Endothelial cell of umbilical vein (primary cell): ENCODE measurements around the gene OGT. TPM values are rescaled to one million over a fixed set of nuclear protein-coding genes. Genes with fewer than 3 reads are reported as not detected.
A peak's percentile ranks its signal among the peaks of the same experiment; 100 is the strongest.

Experiments used
- BruUV-seq: library from RNA; stranded (reverse); fragments of 400-500 nt; replicated peaks from 2 replicates; lab custom pipeline; 2021; lab: Mats Ljungman, UMichigan
- CTCF ChIA-PET: fragments of 300-600, 350-600 bp; sonication (Branson Sonifier 250); formaldehyde crosslinking; loops from one replicate; lab custom pipeline; 2021; ENCODE audit warnings: antibody characterized with exemption, inconsistent platforms; lab: Charles Lee
- POLR2A ChIA-PET: fragments of 300-600, 350-600 bp; sonication (Branson Sonifier 250); formaldehyde crosslinking; loops from one replicate; lab custom pipeline; 2021; ENCODE audit warnings: antibody characterized with exemption, inconsistent platforms; lab: Charles Lee
- DNase-seq: peaks from one replicate; pipeline ENCODE4 v3.0.0-alpha.2; 2011; ENCODE audit warnings: low read depth, low spot score
- FAIRE-seq: peaks from 2 replicates; lab custom pipeline; 2011; peaks lifted over from hg19 to GRCh38; lab: Jason Lieb, UNC
- H2AFZ ChIP-seq: 2 replicates; pipeline ENCODE4 v1.6.0; 2012; ENCODE audit warnings: low read depth, low read length, control low read depth, inconsistent platforms
- H3K27ac ChIP-seq: 2 replicates; pipeline ENCODE4 v1.5.1; 2011; ENCODE audit warnings: low read depth, mild to moderate bottlenecking, control low read depth, low read length, moderate library complexity; ENCODE audit not compliant: insufficient read depth
- H3K27me3 ChIP-seq, 2 experiments: 2 replicates each; pipeline versions ENCODE4 v1.6.0 to v1.6.1; 2011; ENCODE audit warnings: low read length in 2 of 2, mixed read lengths in 1 of 2; ENCODE audit not compliant: control insufficient read depth in 2 of 2, insufficient read depth in 2 of 2
- H3K36me3 ChIP-seq, 2 experiments: 2 replicates in 1 of 2; 3 replicates in 1 of 2; pipeline ENCODE4 v1.5.1; 2011; ENCODE audit warnings: low read length in 2 of 2, mild to moderate bottlenecking in 1 of 2, moderate library complexity in 1 of 2; ENCODE audit not compliant: control insufficient read depth in 2 of 2, insufficient read depth in 2 of 2; ENCODE audit errors: extremely low read depth in 1 of 2
- H3K4me1 ChIP-seq: 3 replicates; pipeline ENCODE4 v1.5.1; 2011; ENCODE audit warnings: mild to moderate bottlenecking, low read length; ENCODE audit not compliant: control insufficient read depth, insufficient read depth; ENCODE audit errors: extremely low read depth
- H3K4me2 ChIP-seq: 2 replicates; pipeline ENCODE4 v1.6.1; 2011; ENCODE audit warnings: low read length, control low read depth, mixed read lengths; ENCODE audit not compliant: insufficient read depth
- H3K4me3 ChIP-seq, 3 experiments: fragments of 200-600 bp in 1 of 3; sonication (generic), shearing (Covaris generic) in 1 of 3; replicated peaks in 1 of 3; 2 replicates each; pipeline ENCODE4 v1.5.1; 2011 to 2016; ENCODE audit warnings: control low read depth in 3 of 3, low read length in 3 of 3, mild to moderate bottlenecking in 2 of 3, inconsistent platforms in 1 of 3, low read depth in 1 of 3, moderate library complexity in 1 of 3; ENCODE audit not compliant: insufficient read depth in 1 of 3
- H3K79me2 ChIP-seq: 2 replicates; pipeline ENCODE4 v1.6.0; 2012; ENCODE audit warnings: low read length, inconsistent platforms; ENCODE audit not compliant: control insufficient read depth, insufficient read depth
- H3K9ac ChIP-seq: replicated peaks from 2 replicates; pipeline ENCODE3; 2011; ENCODE audit warnings: low read length, control low read depth; ENCODE audit not compliant: insufficient read depth; ENCODE audit errors: extremely low read depth
- H3K9me1 ChIP-seq: replicated peaks from 3 replicates; pipeline ENCODE4 v1.6.0; 2011; ENCODE audit warnings: mild to moderate bottlenecking, low read length; ENCODE audit not compliant: control insufficient read depth, insufficient read depth; ENCODE audit errors: extremely low read depth
- H3K9me3 ChIP-seq: replicated peaks from 2 replicates; pipeline ENCODE4 v1.5.1; 2012; ENCODE audit warnings: low read length, inconsistent platforms; ENCODE audit not compliant: control insufficient read depth, insufficient read depth
- H4K20me1 ChIP-seq: replicated peaks from 2 replicates; pipeline ENCODE3; 2011; ENCODE audit warnings: mild to moderate bottlenecking, low read length; ENCODE audit not compliant: control insufficient read depth, insufficient read depth; ENCODE audit errors: extremely low read depth
- CTCF ChIP-seq, 2 donors: IDR thresholded peaks; 1 replicate in 1 of 2; 2 replicates in 1 of 2; pipeline ENCODE4 v1.5.1; 2011; ENCODE audit warnings: low read length in 2 of 2, mild to moderate bottlenecking in 2 of 2, moderate library complexity in 2 of 2, control low read depth in 1 of 2, inconsistent platforms in 1 of 2, low read depth in 1 of 2; ENCODE audit not compliant: insufficient read depth in 1 of 2; ENCODE audit errors: extremely low read depth in 1 of 2
- EZH2 ChIP-seq: IDR thresholded peaks from 2 replicates; pipeline ENCODE4 v1.6.1; 2012; ENCODE audit warnings: borderline replicate concordance, low read depth, mild to moderate bottlenecking, moderate library complexity, low read length, inconsistent platforms; ENCODE audit not compliant: severe bottlenecking
- FOS ChIP-seq: IDR thresholded peaks from 2 replicates; pipeline ENCODE4 v1.6.1; 2011; ENCODE audit warnings: mild to moderate bottlenecking, low read length, moderate library complexity, borderline replicate concordance; ENCODE audit not compliant: insufficient read depth
- GATA2 ChIP-seq: IDR thresholded peaks from 2 replicates; pipeline ENCODE4 v1.7.0; 2011; ENCODE audit warnings: low read depth, mild to moderate bottlenecking, moderate library complexity, mixed read lengths, low read length; ENCODE audit not compliant: insufficient read length, insufficient read depth
- JUN ChIP-seq: IDR thresholded peaks from 2 replicates; pipeline ENCODE4 v1.6.1; 2011; ENCODE audit warnings: borderline replicate concordance, low read depth; ENCODE audit not compliant: insufficient read length, insufficient read depth
- MAX ChIP-seq: IDR thresholded peaks from 2 replicates; pipeline ENCODE4 v1.6.1; 2011; ENCODE audit not compliant: insufficient read depth, insufficient read length
- MYC ChIP-seq: IDR thresholded peaks from one replicate; pipeline ENCODE4 v1.6.1; 2011; ENCODE audit warnings: mild to moderate bottlenecking, low read depth, low read length
- POLR2A ChIP-seq: IDR thresholded peaks from 2 replicates; pipeline ENCODE4 v1.6.1; 2012; ENCODE audit warnings: low read depth, mild to moderate bottlenecking, control low read depth, low read length
- POLR2AphosphoS5 ChIP-seq: IDR thresholded peaks from 2 replicates; pipeline ENCODE4 v1.6.1; 2012; ENCODE audit warnings: low read depth, mild to moderate bottlenecking, control low read depth, low read length, moderate library complexity; ENCODE audit not compliant: insufficient read depth
- dilution Hi-C: fragments of 300-500 bp; cut with MboI; formaldehyde crosslinking; loops from one replicate; pipeline ENCODE4 v1.15.0; 2019; ENCODE audit warnings: low sequenced_read_pairs; ENCODE audit not compliant: extremely low pct_ligation_motif_present
- intact Hi-C: fragments of 100-400 bp; cut with micrococcal nuclease; formaldehyde crosslinking; loops from one replicate; pipeline ENCODE4 v1.10.0; 2022
- polyA plus RNA-seq, 4 experiments: library from polyadenylated mRNA; depleted of rRNA in 3 of 4; stranded (reverse) in 3 of 4; unstranded in 1 of 4; fragments of >200 nt; gene quantifications; 2 replicates each; pipeline versions ENCODE4 v1.2.1 to v1.2.3, GENCODE V29; 2011 to 2012; ENCODE audit warnings: missing spikeins in 1 of 4
- total RNA-seq: library from RNA; stranded (reverse); gene quantifications from 2 replicates; pipeline ENCODE4 v1.2.3, GENCODE V29; 2021

Gene OGT
- total and polyA plus RNA-seq, 2 donors (not counting 3 experiments of a cell fraction or from before 2014, with no cell fraction given) = 129 to 141 TPM

- no peak for FAIRE-seq
Measured at GRCh38 chrX:71534773-71535544, 2.1 kb downstream of the OGT start.

More at GRCh38 chrX:71534773-71535544, 2.1 kb downstream of the OGT start:
- Histone ChIP-seq H3K27me3 (no peaks in the 10 kb centered on the region), H3K4me3 (peak overlapping the region; percentile 56 to 89 (median 59)), H3K27ac (peak overlapping the region; percentile 58), H3K4me1 (peaks cover 20% of the 10 kb centered on the region), H3K9me3 (no peaks in the 10 kb centered on the region), H3K9ac (peak overlapping the region; percentile 82), H3K9me1 (no peaks in the 10 kb centered on the region), H4K20me1 (peaks cover 10% of the 10 kb centered on the region), H3K79me2 (peaks cover 68% of the 10 kb centered on the region), H3K36me3 (no peaks in the 10 kb centered on the region), H2AFZ (no peak overlapping the region), H3K4me2 (peak overlapping the region; percentile 95)
- BruUV-seq = no TSS peak
- POLR2A ChIA-PET = no interaction called here
- CTCF ChIA-PET = interaction anchor here (1.3 to 1.4 kb wide), 2 partner anchors 15 to 18 kb away, joined by 4 to 5 read pairs; no protein-coding TSS in a partner anchor
- no peak for DNase-seq
- dilution Hi-C loops = no loop called here
- TF ChIP-seq GATA2 (no peak), POLR2AphosphoS5 (no peak), CTCF (IDR thresholded peaks at IDR 0.05; ENCODE audit: extremely low read depth in 1 of 2, insufficient read depth in 1 of 2, low read depth in 1 of 2, low read length in 2 of 2) (no peak), JUN (no peak), MYC (no peak), FOS (no peak), POLR2A (no peak), EZH2 (no peak), MAX (no peak)
- intact Hi-C loops = loop anchor here (5.0 kb wide), 1 partner anchor 77 kb away; no protein-coding TSS in a partner anchor
